Thymus (tissue), 11 donors: ENCODE data around the gene NTM. TPM values are rescaled to one million over a fixed set of nuclear protein-coding genes. Genes with fewer than 3 reads are reported as not detected.

ENCODE experiments used
- DNase-seq, 9 donors: peaks; one replicate each; pipeline ENCODE4 v3.0.0-alpha.2; 2013; ENCODE audit warnings: low spot score in 9 of 9, low read depth in 6 of 9, missing footprints in 1 of 9
- H3K27ac ChIP-seq, 2 donors: one replicate each; pipeline ENCODE4 v1.5.1; 2013; ENCODE audit warnings: control low read depth in 1 of 2, low read depth in 1 of 2, low read length in 1 of 2, mild to moderate bottlenecking in 1 of 2, moderate library complexity in 1 of 2
- H3K27me3 ChIP-seq, 2 donors: one replicate each; pipeline ENCODE4 v1.5.1; 2013; ENCODE audit warnings: low read length in 1 of 2; ENCODE audit not compliant: control insufficient read depth in 2 of 2, insufficient read depth in 1 of 2
- H3K36me3 ChIP-seq, 2 donors: one replicate each; pipeline ENCODE4 v1.5.1; 2013; ENCODE audit warnings: low read length in 1 of 2, mild to moderate bottlenecking in 1 of 2, moderate library complexity in 1 of 2; ENCODE audit not compliant: control insufficient read depth in 2 of 2, insufficient read depth in 2 of 2
- H3K4me1 ChIP-seq, 2 donors: one replicate each; pipeline ENCODE4 v1.5.1; 2013; ENCODE audit warnings: low read length in 2 of 2; ENCODE audit not compliant: control insufficient read depth in 2 of 2, insufficient read depth in 2 of 2
- H3K4me3 ChIP-seq, 2 donors: one replicate each; pipeline ENCODE4 v1.5.1; 2013; ENCODE audit warnings: low read length in 2 of 2, control low read depth in 1 of 2, mild to moderate bottlenecking in 1 of 2
- H3K9me3 ChIP-seq, 2 donors: one replicate each; pipeline ENCODE4 v1.5.1; 2013; ENCODE audit warnings: low read length in 1 of 2, mild to moderate bottlenecking in 1 of 2; ENCODE audit not compliant: control insufficient read depth in 2 of 2, insufficient read depth in 1 of 2
- WGBS: extraction: QIAGEN DNeasy Blood & Tissue Kit; methylation state at CpG from one replicate; pipeline ENCODE4 v1.1.7; 2013; 5-methylcytosine and 5-hydroxymethylcytosine counted together
- polyA plus RNA-seq: library from polyadenylated mRNA; stranded (reverse); fragments of 200-250 nt; gene quantifications from one replicate; pipeline ENCODE4 v1.2.3, GENCODE V29; 2013
- total RNA-seq: library from RNA; stranded (reverse); fragments of 120-200 nt; gene quantifications from one replicate; pipeline ENCODE4 v1.2.4, GENCODE V29; 2013
- donor health status: healthy.

The NTM gene
- total and polyA plus RNA-seq, 2 donors = 0.18 to 0.47 TPM

DNA sequence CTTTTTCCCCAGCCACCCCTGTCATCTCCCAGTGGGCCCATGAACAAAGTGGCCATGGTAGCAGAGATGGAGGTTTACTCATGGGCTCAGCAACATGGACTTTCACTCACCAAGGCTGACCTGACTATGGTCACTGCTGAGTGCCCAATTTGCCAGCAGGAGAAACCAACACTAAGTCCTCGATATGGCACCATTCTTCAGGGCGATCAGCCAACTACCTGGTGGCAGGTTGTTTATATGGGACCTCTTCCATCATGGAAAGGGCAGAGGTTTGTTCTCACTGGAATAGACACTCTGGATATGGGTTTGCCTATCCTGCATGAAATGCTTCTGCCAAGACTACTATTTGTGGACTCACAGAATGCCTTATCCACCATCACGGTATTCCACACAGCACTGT is 1009.1 kb downstream of the NTM start:
- no peaks in the 10 kb centered on the region for H3K9me3 ChIP-seq
- no peak overlapping the region for H3K27ac ChIP-seq
- H3K4me1 ChIP-seq = no peaks in the 10 kb centered on the region
- DNase-seq = no peak
- H3K36me3 ChIP-seq = no peaks in the 10 kb centered on the region
- 97% methylated on average over 3 of the region's 3 CpGs for WGBS
- no peaks in the 10 kb centered on the region for H3K27me3 ChIP-seq
- no peak overlapping the region for H3K4me3 ChIP-seq
